ENCODE data around the gene CTBP2. TPM values are rescaled to one million over a fixed set of nuclear protein-coding genes. Genes with fewer than 3 reads are reported as not detected.

Gene CTBP2
- total RNA-seq, 1 experiment from 2014 or later: 78.7 TPM

- no peak for TF ChIP-seq CTCF (IDR thresholded peaks at IDR 0.05; ENCODE audit: unreplicated experiment)
- no TSS peak for BruUV-seq (replicated peaks)
- Mint-ChIP-seq H3K36me3 (ENCODE audit: insufficient read depth, unreplicated experiment) (peaks cover 9% of the 10 kb centered on the region), H3K27me3 (ENCODE audit: unreplicated experiment) (no peaks in the 10 kb centered on the region), H3K4me1 (ENCODE audit: low read depth, unreplicated experiment) (no peaks in the 10 kb centered on the region), H3K4me3 (ENCODE audit: low read depth, unreplicated experiment) (no peak overlapping the region), H3K9me3 (ENCODE audit: low read depth, unreplicated experiment) (no peaks in the 10 kb centered on the region), H3K27ac (ENCODE audit: unreplicated experiment) (no peak overlapping the region)
- intact Hi-C loops (cut with micrococcal nuclease; ENCODE audit: unreplicated experiment): no loop called here
- DNase-seq: no peak
- CTCF ChIA-PET: no interaction called here
Measured at GRCh38 chr10:124967255-124967654, 193.1 kb downstream of the CTBP2 start.

GRCh38 chr10:124966008-124966407 is 194.4 kb downstream of the CTBP2 start:
- no peak for DNase-seq
- Mint-ChIP-seq H3K27ac (ENCODE audit: unreplicated experiment) (no peak overlapping the region), H3K27me3 (ENCODE audit: unreplicated experiment) (no peaks in the 10 kb centered on the region), H3K4me3 (ENCODE audit: low read depth, unreplicated experiment) (no peak overlapping the region), H3K9me3 (ENCODE audit: low read depth, unreplicated experiment) (no peaks in the 10 kb centered on the region), H3K36me3 (ENCODE audit: insufficient read depth, unreplicated experiment) (peaks cover 9% of the 10 kb centered on the region), H3K4me1 (ENCODE audit: low read depth, unreplicated experiment) (no peaks in the 10 kb centered on the region)
- TF ChIP-seq CTCF (IDR thresholded peaks at IDR 0.05; ENCODE audit: unreplicated experiment): no peak
- CTCF ChIA-PET: no interaction called here
- BruUV-seq (replicated peaks): no TSS peak
- intact Hi-C loops (cut with micrococcal nuclease; ENCODE audit: unreplicated experiment): no loop called here

- H3K27ac Mint-ChIP-seq (ENCODE audit: unreplicated experiment): no peak overlapping the region
- intact Hi-C loops (cut with micrococcal nuclease; ENCODE audit: unreplicated experiment): no loop called here
- H3K4me3 Mint-ChIP-seq (ENCODE audit: low read depth, unreplicated experiment): no peak overlapping the region
- peaks cover 9% of the 10 kb centered on the region for H3K36me3 Mint-ChIP-seq (ENCODE audit: insufficient read depth, unreplicated experiment)
- H3K4me1 Mint-ChIP-seq (ENCODE audit: low read depth, unreplicated experiment): no peaks in the 10 kb centered on the region
- no peak for DNase-seq
- TF ChIP-seq CTCF (IDR thresholded peaks at IDR 0.05; ENCODE audit: unreplicated experiment): no peak
- CTCF ChIA-PET: no interaction called here
- no peaks in the 10 kb centered on the region for H3K9me3 Mint-ChIP-seq (ENCODE audit: low read depth, unreplicated experiment)
- BruUV-seq (replicated peaks): no TSS peak
- H3K27me3 Mint-ChIP-seq (ENCODE audit: unreplicated experiment): no peaks in the 10 kb centered on the region
Measured at GRCh38 chr10:124963866-124964720, 196.3 kb downstream of the CTBP2 start.

GRCh38 chr10:124962421-124962820 is 197.9 kb downstream of the CTBP2 start:
- no peaks in the 10 kb centered on the region for H3K27me3 Mint-ChIP-seq (ENCODE audit: unreplicated experiment)
- no peak overlapping the region for H3K4me3 Mint-ChIP-seq (ENCODE audit: low read depth, unreplicated experiment)
- H3K27ac Mint-ChIP-seq (ENCODE audit: unreplicated experiment): no peak overlapping the region
- intact Hi-C loops (cut with micrococcal nuclease; ENCODE audit: unreplicated experiment): no loop called here
- no TSS peak for BruUV-seq (replicated peaks)
- no peaks in the 10 kb centered on the region for H3K4me1 Mint-ChIP-seq (ENCODE audit: low read depth, unreplicated experiment)
- H3K36me3 Mint-ChIP-seq (ENCODE audit: insufficient read depth, unreplicated experiment): peaks cover 6% of the 10 kb centered on the region
- no peak for DNase-seq
- no peaks in the 10 kb centered on the region for H3K9me3 Mint-ChIP-seq (ENCODE audit: low read depth, unreplicated experiment)
- CTCF ChIA-PET: no interaction called here
- no peak for TF ChIP-seq CTCF (IDR thresholded peaks at IDR 0.05; ENCODE audit: unreplicated experiment)

All from Calu3 (cell line).